GM06990 (cell line): ENCODE data around the gene PPM1M.

Experiments
- DNase-seq: peaks from one replicate; pipeline ENCODE4 v3.0.0-alpha.2; 2011; ENCODE audit not compliant: insufficient read length; ENCODE audit errors: extremely low read depth
- H3K27me3 ChIP-seq: replicated peaks from 2 replicates; pipeline ENCODE4 v1.6.0; 2011; ENCODE audit warnings: low read length; ENCODE audit not compliant: control insufficient read depth, insufficient read depth
- H3K36me3 ChIP-seq: 2 replicates; pipeline ENCODE4 v1.5.1; 2011; ENCODE audit warnings: low read length; ENCODE audit not compliant: control insufficient read depth, insufficient read depth
- H3K4me3 ChIP-seq: replicated peaks from 2 replicates; pipeline ENCODE4 v1.5.1; 2011; ENCODE audit warnings: low read depth, mild to moderate bottlenecking, control low read depth, low read length
- TF ChIP-seq, protein P1 (sequence below): IDR thresholded peaks from 2 replicates; pipeline ENCODE4 v1.5.1; 2011; ENCODE audit warnings: low read length, control low read depth, mild to moderate bottlenecking, inconsistent platforms; ENCODE audit not compliant: insufficient read depth, poor library complexity, severe bottlenecking

Gene PPM1M

DNA sequence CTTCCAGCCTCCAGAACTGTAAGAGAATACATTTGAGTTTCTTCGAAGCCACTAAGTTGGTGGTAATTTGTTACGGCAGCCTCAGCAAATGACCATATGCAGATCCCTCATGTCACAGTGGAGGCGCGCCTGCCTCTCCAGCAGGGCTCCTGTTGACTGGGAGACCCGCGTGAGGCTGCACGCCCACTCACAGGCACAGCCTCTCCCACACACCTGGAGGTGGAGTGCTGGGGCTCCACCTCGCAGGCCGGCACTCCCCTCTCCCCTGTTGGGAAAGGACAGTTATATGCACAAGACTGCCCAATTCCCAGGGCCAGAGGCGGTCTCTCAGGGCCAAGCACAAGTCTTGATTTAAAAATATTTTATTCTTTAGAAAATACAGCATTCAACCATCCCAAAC is 17.3 kb upstream of the PPM1M start:
- no peak for DNase-seq
- Histone ChIP-seq H3K4me3 (no peak overlapping the region), H3K27me3 (no peaks in the 10 kb centered on the region), H3K36me3 (peaks cover 33% of the 10 kb centered on the region)
- TF ChIP-seq, protein P1, sequence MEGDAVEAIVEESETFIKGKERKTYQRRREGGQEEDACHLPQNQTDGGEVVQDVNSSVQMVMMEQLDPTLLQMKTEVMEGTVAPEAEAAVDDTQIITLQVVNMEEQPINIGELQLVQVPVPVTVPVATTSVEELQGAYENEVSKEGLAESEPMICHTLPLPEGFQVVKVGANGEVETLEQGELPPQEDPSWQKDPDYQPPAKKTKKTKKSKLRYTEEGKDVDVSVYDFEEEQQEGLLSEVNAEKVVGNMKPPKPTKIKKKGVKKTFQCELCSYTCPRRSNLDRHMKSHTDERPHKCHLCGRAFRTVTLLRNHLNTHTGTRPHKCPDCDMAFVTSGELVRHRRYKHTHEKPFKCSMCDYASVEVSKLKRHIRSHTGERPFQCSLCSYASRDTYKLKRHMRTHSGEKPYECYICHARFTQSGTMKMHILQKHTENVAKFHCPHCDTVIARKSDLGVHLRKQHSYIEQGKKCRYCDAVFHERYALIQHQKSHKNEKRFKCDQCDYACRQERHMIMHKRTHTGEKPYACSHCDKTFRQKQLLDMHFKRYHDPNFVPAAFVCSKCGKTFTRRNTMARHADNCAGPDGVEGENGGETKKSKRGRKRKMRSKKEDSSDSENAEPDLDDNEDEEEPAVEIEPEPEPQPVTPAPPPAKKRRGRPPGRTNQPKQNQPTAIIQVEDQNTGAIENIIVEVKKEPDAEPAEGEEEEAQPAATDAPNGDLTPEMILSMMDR, result no peak

DNA sequence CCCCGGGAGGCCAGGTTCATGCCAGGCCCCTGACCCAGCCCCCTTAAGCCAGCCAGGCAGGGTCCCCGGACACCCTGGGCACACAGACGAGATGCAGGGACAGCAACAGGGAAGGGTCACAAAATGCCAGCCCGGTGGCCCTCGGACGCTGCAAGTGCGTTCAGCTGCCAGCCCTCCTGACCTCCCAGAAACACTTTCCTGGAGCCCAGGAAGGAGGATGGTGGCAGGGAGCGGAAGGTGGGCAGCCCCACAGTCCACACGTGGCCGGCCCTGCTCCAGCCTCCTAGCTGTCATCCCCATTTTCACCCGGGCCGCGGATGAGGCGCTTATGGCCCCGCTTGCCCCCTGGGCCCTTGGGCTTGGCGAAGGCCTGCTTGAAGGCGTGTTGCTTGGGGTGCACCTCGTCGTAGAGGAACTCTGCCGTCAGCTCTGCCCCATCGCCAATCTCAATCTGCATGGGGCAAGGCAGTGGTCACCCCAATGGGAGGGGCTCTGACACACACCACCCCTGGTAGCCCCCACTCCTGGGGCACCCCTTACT is 16.7 kb upstream of the PPM1M start:
- Histone ChIP-seq H3K36me3 (peaks cover 33% of the 10 kb centered on the region), H3K4me3 (no peak overlapping the region), H3K27me3 (no peaks in the 10 kb centered on the region)
- TF ChIP-seq, protein P1, result no peak
- no peak for DNase-seq

DNA sequence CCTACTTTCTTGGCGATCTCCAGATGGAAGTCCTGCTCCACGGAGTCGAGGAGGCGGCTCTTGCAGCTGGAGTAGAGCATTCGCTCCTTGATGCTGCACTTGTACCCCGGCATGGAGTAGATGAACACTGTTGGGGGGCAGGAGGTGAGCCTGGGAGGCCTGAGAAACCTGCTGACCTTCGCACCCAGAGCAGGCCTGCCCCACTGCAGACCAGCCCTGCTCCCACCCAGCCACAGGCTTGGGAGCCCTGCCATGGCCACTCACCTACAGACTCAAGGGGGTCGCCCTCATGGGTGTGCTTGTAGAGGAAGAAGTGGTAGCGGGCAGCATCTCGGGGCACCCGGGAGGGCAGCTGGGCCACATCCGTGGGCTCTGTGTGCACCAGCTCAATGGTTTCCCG is 15.9 kb upstream of the PPM1M start:
- peaks cover 40% of the 10 kb centered on the region for H3K36me3 ChIP-seq
- no peak for DNase-seq

DNA sequence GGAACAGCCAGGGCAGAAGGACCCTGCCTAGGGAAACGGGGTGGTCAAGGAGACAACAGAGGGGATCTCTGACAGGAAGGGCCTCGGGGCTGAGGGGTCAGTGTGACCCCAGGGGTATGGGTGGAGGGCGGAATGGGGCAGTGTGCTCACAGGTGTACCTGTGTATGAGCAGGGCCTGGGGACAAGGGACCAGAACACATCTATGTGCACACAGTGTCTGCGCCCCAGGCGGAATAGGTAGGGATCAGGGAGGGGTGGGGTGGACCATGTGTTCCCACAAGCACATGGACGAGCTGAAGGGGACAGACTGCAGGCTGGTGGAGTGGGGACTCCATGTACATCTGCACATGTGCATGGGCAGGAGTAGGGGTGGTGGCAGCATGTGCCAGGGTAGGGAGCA is 15.1 kb upstream of the PPM1M start:
- Histone ChIP-seq H3K27me3 (no peaks in the 10 kb centered on the region), H3K4me3 (no peak overlapping the region), H3K36me3 (peaks cover 41% of the 10 kb centered on the region)
- TF ChIP-seq, protein P1, result no peak
- no peak for DNase-seq

More for the DNA sequence above, 15.9 kb upstream of the PPM1M start:
- TF ChIP-seq, protein P1, result no peak
- Histone ChIP-seq H3K27me3 (no peaks in the 10 kb centered on the region), H3K4me3 (no peak overlapping the region)

DNA sequence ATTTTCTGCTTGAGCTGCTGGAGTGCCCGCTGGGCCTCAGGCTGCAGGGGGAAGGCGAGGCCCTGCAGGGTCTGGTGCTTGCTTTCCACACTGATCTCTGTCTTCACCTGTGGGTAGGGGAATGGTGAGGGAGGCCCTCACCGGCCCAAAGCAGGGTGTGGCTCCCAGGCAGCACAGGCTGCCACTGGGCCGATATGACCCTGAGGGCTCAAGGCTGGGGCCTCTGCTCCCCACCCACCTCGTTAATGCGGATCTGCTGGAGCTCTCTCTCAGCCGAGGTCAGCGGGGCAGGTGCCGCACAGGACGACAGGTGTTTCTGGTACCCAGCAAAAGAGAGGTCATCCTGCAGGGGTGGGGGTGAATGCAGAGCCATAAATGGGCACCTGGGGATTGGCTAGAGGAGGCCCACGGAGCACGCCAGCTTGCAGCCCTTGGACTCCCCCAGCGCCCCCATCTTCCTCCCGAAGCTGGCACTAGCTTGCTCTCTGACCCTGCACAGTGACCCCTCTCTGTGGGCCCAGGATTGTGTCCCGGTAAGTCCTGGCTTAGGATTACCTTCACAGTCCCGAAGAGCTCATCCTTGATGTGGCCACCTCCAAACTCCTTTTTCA is 14.6 kb upstream of the PPM1M start:
- TF ChIP-seq, protein P1, result no peak
- DNase-seq, result no peak
- no peak overlapping the region for H3K4me3 ChIP-seq
- no peaks in the 10 kb centered on the region for H3K27me3 ChIP-seq
- H3K36me3 ChIP-seq, result peaks cover 44% of the 10 kb centered on the region
